Activated CD4-positive, alpha-beta T cell treated with anti-CD3 and anti-CD28 coated beads for 48 hours (primary cell): ENCODE results near the gene CKAP5.

Experiments used
- DNase-seq: peaks from one replicate; pipeline ENCODE4 v3.0.0-alpha.2; 2020

The CKAP5 gene

GRCh38 chr11:46697303-46697702 is 148.8 kb downstream of the CKAP5 start:
- DNase-seq = no peak

- no peak for DNase-seq
Observed at GRCh38 chr11:46696212-46696558, 149.9 kb downstream of the CKAP5 start.

- no peak for DNase-seq
Observed at GRCh38 chr11:46695345-46696211, 150.5 kb downstream of the CKAP5 start.

DNA sequence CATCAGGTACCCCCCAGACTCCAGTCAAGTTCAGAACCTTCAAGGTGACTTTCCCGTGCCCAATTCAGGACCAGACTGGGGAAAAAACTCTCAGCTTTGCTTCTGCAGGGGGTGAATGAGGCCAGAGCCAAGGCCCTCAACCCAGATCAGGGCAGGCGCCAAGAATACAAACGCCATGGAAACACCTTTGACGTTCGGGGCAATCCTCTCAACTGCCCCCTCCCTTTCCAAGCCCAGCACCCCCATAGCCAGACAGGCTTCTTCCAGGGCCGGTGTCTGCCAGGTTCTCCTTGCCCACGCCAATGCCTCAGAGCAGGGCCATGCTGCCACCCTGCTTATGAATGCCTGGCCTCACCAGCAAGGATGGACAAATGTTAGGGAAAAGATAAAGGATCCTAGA is 151.5 kb downstream of the CKAP5 start:
- DNase-seq = no peak

DNA sequence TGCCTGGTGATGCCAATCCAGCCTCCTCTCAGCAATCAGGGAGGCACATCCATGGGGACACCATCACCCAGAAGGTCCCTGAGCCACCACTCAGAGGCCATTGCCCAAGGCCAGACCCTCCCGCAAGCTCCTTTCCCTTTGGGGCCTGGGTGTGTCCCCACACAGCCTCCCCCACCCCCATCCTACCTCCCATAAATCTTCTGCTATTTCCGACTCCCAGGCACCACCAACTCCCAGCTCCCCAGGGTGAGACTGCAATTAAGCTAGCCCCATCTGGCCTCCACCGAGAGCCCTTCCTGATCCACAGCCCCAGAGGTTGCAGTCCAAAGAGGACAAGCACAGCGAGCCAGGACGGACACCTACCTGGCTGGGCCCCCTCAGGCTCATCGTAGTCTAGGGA is 152.0 kb downstream of the CKAP5 start:
- DNase-seq = no peak

DNA sequence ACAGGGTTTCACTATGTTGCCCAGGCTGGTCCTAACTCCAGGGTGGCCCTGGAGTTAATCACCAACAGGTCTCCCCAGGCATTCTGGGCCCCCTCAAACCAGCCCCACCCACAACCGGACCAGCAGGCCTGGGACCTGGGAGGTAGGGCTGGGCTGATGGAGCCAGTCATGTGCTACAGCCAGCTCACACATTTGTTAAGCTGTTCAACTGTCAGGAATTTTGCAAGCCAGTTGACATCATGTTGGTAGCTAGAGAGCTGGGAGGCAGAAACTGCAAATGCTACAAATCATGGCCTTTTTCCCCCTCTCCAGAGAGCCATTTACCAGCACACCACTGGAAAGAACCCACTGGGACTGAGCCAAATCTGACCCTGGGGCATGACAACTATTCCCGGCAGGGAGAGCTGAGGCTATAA is 152.5 kb downstream of the CKAP5 start:
- DNase-seq = no peak
